Left ventricle myocardium inferior (tissue), 1 donor: ENCODE results near the gene PRC1. TPM values are rescaled to one million over a fixed set of nuclear protein-coding genes. Genes with fewer than 3 reads are reported as not detected.

Experiments
- DNase-seq: peaks from one replicate; pipeline ENCODE4 v3.0.0-alpha.2; 2020
- H3K27ac ChIP-seq: fragments of 200-600 bp; replicated peaks from 2 replicates; pipeline ENCODE4 v1.8.0; 2021
- H3K27me3 ChIP-seq: fragments of 200-600 bp; 2 replicates; pipeline ENCODE4 v1.8.0; 2021; ENCODE audit warnings: low read depth
- H3K36me3 ChIP-seq: fragments of 200-600 bp; 2 replicates; pipeline ENCODE4 v1.8.0; 2021
- H3K4me1 ChIP-seq: fragments of 200-600 bp; 2 replicates; pipeline ENCODE4 v1.8.0; 2021
- H3K4me3 ChIP-seq: fragments of 200-600 bp; 2 replicates; pipeline ENCODE4 v1.8.0; 2021; ENCODE audit warnings: mild to moderate bottlenecking, moderate library complexity
- H3K9me3 ChIP-seq: fragments of 200-600 bp; replicated peaks from 2 replicates; pipeline ENCODE4 v1.8.0; 2021
- intact Hi-C: fragments of 100-400 bp; cut with micrococcal nuclease; formaldehyde crosslinking; loops from one replicate; pipeline ENCODE4 v1.11.0; 2022
- total RNA-seq: library from RNA; stranded (reverse); fragmentation: NEBNext Ultra II Directional; extraction: Animal tissue kit (Norgen Biotek cat#: 25700); gene quantifications from one replicate; pipeline ENCODE4 v1.2.1, GENCODE V29; 2021
- TF ChIP-seq, protein P1 (sequence below): fragments of 200-600 bp; IDR thresholded peaks from 2 replicates; pipeline ENCODE4 v1.8.0; 2021; ENCODE audit warnings: antibody characterized with exemption, mild to moderate bottlenecking, borderline replicate concordance
- donor health status: DM: no; HTN: yes; CAD: no; lungs with severe emphysema.

Gene PRC1
- total RNA-seq, 1 donor from 2014 or later, result 3.4 TPM

DNA sequence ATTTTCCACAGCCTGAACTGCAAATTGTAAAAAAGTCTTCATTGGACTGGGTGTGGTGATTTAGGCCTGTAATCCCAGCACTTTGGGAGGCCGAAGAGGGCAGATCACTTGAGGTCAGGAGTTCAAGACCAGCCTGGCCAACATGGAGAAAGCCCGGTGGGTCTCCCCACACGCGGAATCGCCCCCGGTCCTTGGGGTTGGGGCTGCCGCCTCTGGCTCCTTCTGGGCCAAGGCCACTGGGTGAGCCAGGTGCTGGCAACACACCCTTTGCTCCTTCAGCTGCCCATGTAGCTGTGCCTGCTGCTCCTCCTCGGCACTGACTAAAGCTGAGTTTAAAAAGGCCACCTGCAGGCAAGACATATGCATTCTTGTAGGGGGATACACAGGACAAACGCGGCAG lies 37.5 kb upstream of the PRC1 start:
- no peak for DNase-seq
- intact Hi-C loops, result no loop called here
- TF ChIP-seq, protein P1, sequence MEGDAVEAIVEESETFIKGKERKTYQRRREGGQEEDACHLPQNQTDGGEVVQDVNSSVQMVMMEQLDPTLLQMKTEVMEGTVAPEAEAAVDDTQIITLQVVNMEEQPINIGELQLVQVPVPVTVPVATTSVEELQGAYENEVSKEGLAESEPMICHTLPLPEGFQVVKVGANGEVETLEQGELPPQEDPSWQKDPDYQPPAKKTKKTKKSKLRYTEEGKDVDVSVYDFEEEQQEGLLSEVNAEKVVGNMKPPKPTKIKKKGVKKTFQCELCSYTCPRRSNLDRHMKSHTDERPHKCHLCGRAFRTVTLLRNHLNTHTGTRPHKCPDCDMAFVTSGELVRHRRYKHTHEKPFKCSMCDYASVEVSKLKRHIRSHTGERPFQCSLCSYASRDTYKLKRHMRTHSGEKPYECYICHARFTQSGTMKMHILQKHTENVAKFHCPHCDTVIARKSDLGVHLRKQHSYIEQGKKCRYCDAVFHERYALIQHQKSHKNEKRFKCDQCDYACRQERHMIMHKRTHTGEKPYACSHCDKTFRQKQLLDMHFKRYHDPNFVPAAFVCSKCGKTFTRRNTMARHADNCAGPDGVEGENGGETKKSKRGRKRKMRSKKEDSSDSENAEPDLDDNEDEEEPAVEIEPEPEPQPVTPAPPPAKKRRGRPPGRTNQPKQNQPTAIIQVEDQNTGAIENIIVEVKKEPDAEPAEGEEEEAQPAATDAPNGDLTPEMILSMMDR, result no peak
- no peaks in the 10 kb centered on the region for H3K36me3 ChIP-seq
- H3K4me1 ChIP-seq, result no peaks in the 10 kb centered on the region
- H3K4me3 ChIP-seq, result no peak overlapping the region
- H3K27me3 ChIP-seq, result peaks cover 8% of the 10 kb centered on the region
- no peaks in the 10 kb centered on the region for H3K9me3 ChIP-seq
- no peak overlapping the region for H3K27ac ChIP-seq

DNA sequence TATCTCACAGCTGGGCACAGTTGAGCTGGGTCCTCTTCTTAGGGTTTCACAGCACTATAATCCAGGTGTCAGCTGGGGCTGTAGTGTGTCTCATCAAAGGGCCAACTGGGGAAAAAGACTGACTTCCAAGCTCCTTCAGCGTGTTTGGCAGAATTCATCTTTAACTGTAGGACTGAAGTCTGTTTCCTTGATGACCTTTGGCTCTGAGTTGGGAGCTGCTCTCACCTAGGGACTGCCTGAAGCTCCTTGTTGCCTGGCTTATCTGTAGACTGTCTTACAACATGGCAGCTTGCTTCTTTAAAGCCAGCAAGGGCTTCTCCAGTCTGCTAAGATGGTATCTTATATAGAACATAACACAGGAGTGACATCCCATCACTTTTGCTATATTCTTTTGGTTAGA lies 33.3 kb upstream of the PRC1 start:
- Histone ChIP-seq H3K27me3 (no peaks in the 10 kb centered on the region), H3K27ac (no peak overlapping the region), H3K4me1 (peaks cover 6% of the 10 kb centered on the region), H3K4me3 (no peak overlapping the region), H3K9me3 (no peaks in the 10 kb centered on the region), H3K36me3 (no peaks in the 10 kb centered on the region)
- TF ChIP-seq, protein P1, result no peak
- intact Hi-C loops, result no loop called here
- no peak for DNase-seq

DNA sequence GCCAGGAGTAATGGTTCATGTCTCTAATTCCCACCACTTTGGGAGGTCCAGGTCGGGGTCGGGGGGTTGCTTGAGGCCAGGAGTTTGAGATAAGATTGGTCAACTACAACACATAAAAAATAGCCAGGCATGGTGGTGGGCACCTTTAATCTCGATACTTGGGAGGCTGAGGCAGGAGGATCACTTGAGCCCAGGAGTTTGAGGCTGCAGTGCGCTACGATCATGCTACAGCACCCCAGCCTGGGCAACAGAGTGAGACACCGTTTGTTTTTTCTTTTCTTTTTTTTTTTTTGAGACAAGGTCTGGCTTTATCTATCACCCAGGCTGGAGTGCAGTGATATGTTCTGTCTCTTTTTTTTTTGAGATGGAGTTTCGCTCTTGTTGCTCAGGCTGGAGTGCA lies 29.4 kb upstream of the PRC1 start:
- TF ChIP-seq, protein P1, result no peak
- Histone ChIP-seq H3K27me3 (no peaks in the 10 kb centered on the region), H3K27ac (no peak overlapping the region), H3K4me3 (no peak overlapping the region), H3K4me1 (peaks cover 31% of the 10 kb centered on the region), H3K36me3 (no peaks in the 10 kb centered on the region), H3K9me3 (no peaks in the 10 kb centered on the region)
- intact Hi-C loops, result no loop called here
- DNase-seq, result no peak

DNA sequence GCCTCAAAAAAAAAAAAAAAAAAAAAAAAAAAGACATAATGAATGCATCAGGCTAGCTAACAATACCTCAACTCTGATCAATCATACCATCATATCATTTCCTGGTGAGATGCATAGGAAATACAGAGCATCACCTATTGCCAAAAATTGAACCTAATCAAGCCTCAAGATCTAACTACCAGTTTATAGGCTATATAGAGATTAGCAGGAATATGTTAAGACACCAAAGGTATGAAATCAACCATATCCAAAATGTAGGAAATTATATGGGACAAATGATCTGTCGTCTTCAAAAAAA lies 28.4 kb upstream of the PRC1 start:
- H3K9me3 ChIP-seq, result no peaks in the 10 kb centered on the region
- peaks cover 31% of the 10 kb centered on the region for H3K4me1 ChIP-seq
- peak overlapping the region; percentile 89 for H3K4me3 ChIP-seq
- TF ChIP-seq, protein P1, result no peak
- no peaks in the 10 kb centered on the region for H3K36me3 ChIP-seq
- DNase-seq, result no peak
- intact Hi-C loops, result no loop called here
- peak overlapping the region; percentile 85 for H3K27ac ChIP-seq
- H3K27me3 ChIP-seq, result no peaks in the 10 kb centered on the region

DNA sequence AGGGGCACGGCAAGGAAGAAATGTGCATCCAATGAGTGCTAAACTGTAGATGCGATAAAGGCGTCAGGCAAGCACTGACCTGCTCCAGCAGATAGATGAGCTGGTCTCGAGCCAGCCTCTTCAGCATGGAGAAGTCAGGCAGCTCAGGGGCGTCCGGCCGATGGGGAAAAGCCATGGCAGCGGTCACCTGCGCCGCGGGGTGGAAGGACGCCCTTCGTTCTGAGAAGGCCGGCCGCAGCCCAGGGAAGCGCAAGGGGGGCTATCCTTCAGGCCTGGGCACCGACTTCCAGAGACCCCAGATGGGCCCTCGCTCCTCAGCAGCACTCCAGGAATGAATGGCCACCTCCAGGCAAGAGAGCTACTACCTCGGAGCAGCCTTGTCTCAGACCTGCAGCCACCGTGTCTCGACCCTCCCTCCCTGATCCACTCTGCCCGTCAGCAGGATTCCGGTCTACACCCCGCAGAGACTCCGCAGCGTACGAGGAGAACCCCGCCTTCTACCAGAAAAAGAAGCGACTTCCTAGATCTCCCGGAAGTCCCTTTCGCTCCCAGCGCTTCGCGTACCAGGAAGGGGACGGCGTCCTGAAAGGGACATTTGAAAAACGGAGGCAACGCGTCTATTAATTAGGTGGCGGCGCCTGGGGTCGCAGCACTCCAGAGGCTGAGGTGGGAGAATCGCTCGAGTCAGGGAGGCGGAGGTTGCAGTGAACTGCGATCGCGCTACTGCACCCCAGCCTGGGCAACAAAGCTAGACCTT lies 27.9 kb upstream of the PRC1 start, which contains the start of gene VPS33B:
Gene VPS33B, minus strand, starts transcription at position 520 of the 757 bp plus-strand sequence. Its CDS starts 345 bp downstream, at position 175.
- Histone ChIP-seq H3K27ac (peak within 1 kb of the TSS; percentile 85), H3K4me3 (peak within 1 kb of the TSS; percentile 89), H3K4me1 (peaks cover 31% of the 10 kb centered on the region), H3K36me3 (no peaks in the 10 kb centered on the region), H3K27me3 (no peaks in the 10 kb centered on the region), H3K9me3 (no peaks in the 10 kb centered on the region)
- TF ChIP-seq, protein P1, result no peak
- DNase-seq, result peak; percentile 82
- intact Hi-C loops, result no loop called here
